ENCODE results near the gene CNBP.

Gene CNBP

DNA sequence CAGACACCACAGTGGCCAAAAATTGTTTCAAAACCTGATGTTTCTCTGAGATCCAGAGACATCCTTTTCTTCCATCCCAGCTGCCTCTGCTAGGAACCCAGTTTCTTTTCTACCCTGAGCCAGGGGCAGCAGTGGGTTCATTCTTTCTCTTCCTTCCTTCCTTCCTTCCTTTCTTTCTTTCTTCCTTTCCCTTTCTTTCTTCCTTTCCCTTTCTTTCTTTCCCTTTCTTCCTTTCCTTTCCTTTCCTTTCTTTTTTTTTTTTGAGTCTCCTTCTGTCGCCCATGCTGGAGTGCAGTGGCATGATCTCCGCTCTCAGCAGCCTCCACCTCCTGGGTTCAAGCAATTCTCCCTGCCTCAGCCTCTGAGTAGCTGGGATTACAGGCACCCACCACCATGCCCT is 35.0 kb upstream of the CNBP start:
- TF ChIP-seq, protein P1, sequence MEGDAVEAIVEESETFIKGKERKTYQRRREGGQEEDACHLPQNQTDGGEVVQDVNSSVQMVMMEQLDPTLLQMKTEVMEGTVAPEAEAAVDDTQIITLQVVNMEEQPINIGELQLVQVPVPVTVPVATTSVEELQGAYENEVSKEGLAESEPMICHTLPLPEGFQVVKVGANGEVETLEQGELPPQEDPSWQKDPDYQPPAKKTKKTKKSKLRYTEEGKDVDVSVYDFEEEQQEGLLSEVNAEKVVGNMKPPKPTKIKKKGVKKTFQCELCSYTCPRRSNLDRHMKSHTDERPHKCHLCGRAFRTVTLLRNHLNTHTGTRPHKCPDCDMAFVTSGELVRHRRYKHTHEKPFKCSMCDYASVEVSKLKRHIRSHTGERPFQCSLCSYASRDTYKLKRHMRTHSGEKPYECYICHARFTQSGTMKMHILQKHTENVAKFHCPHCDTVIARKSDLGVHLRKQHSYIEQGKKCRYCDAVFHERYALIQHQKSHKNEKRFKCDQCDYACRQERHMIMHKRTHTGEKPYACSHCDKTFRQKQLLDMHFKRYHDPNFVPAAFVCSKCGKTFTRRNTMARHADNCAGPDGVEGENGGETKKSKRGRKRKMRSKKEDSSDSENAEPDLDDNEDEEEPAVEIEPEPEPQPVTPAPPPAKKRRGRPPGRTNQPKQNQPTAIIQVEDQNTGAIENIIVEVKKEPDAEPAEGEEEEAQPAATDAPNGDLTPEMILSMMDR (conservative IDR thresholded peaks at IDR 0.05; ENCODE audit: low read depth, low read length) = no peak
- no peak overlapping the region for H3K4me3 ChIP-seq (ENCODE audit: low read length)
- DNase-seq (ENCODE audit: low read depth) = no peak

DNA sequence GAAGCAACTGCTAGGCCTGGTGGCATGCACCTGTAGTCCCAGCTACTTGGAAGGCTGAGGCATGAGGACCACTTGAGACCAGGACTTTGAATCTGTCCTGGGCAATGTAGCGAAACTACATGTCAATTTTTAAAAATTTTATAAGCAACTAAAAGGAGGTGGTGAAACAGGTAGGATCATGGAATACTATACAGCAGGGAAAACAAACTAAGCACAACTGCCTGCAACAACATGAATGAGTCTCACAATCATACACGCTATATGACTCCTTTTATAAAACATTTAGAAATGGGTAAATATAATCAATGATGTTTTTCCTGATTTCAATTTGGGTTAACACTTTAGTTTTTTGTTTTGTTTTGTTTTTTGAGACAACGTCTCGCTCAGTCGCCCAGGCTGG is 29.5 kb upstream of the CNBP start:
- TF ChIP-seq, protein P1 (conservative IDR thresholded peaks at IDR 0.05; ENCODE audit: low read depth, low read length) = no peak
- no peak for DNase-seq (ENCODE audit: low read depth)
- H3K4me3 ChIP-seq (ENCODE audit: low read length) = no peak overlapping the region

DNA sequence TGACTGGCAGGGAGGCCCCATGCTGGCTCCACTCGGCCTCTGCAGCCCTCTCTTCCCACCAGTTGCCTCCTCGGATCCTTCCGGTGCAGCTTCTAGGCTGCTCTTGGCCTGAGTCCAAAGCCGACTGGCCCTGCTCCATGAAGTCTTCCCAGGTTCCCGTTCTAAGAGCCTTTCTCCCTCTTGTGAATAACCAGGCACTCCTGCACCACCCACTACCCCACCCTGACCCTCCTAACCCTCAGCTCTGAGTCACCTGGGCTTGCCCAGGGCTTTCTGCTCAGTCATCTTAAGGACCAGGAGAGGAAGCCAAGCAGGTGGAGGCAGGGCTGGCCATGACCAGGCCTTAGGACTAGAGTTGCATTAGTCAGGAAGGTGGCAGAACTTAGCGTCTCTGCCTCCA is 28.1 kb upstream of the CNBP start:
- no peak overlapping the region for H3K4me3 ChIP-seq (ENCODE audit: low read length)
- DNase-seq (ENCODE audit: low read depth) = peak; percentile 79
- TF ChIP-seq, protein P1 (conservative IDR thresholded peaks at IDR 0.05; ENCODE audit: low read depth, low read length) = no peak

DNA sequence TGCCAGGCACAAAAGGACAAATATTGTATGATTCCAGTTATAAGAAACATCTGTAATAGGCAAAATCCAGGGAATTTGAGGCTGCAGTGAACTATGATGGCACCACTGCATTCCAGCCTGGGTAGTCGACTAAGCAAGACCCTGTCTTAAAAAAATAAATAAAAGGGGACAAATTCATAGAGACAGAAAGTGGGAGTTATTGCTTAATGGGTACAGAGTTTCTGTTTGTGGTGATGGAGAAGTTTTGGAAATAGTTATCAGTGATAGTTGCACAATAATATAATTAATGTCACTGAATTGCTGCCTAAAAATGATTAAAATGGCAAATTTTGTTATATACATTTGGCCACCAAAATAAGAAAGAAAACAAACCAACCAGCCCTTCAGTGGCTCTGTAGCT is 27.6 kb upstream of the CNBP start:
- no peak for DNase-seq (ENCODE audit: low read depth)
- TF ChIP-seq, protein P1 (conservative IDR thresholded peaks at IDR 0.05; ENCODE audit: low read depth, low read length) = no peak
- no peak overlapping the region for H3K4me3 ChIP-seq (ENCODE audit: low read length)

DNA sequence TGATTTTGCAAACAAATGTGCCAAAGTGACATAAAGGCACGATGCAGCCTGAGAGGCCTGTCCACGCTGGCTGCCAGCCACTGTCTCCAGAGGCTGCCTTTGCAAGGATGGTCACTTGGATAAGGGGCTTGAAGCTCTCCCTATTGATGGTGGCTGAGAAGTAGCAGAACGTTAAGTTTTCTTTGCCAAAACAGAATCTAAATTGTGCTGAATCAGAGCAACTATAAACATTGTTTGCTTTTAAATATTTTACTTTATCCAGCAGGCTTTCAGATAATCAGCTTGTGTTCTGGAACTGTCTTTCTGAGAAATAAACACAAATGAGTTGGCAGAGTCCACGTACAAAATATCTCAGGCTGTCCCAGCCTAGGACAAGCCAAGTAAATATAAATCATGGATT is 23.8 kb upstream of the CNBP start:
- DNase-seq (ENCODE audit: low read depth) = no peak
- TF ChIP-seq, protein P1 (conservative IDR thresholded peaks at IDR 0.05; ENCODE audit: low read depth, low read length) = no peak
- H3K4me3 ChIP-seq (ENCODE audit: low read length) = no peak overlapping the region

DNA sequence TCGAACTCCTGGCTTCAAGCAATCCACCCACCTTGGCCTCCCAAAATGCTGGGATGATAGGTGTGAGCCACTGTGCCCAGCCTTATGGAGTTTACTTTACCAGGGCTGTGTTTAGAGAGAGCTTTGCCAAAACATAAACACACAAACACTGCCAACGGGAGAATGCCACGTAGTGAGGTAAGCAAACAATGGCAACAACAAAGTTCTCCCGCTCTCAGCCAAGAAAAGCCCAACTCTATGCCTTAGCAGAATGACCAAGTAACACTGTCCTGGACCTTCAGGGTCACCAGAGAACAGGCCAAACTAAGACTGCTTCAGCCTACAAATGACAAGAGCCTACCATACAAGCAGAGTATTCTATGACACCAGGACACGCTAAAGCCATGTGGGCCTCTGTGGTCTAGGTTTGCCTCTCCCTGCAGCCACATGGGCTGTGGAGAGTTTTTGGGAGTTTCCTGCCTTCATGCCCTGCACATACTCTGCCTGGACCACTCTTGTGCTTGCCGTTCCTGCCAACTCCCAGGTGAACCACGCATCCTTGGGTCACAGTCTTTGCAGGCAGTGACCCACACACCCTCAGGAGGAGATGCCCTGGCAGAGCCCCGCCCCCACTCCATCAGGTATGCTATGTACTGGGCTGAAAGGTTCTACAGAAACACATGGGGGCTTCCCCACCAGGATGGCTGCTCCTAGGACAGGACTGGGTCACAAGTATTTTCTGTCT is 21.6 kb upstream of the CNBP start:
- H3K4me3 ChIP-seq (ENCODE audit: low read length) = no peak overlapping the region
- TF ChIP-seq, protein P1 (conservative IDR thresholded peaks at IDR 0.05; ENCODE audit: low read depth, low read length) = no peak
- DNase-seq (ENCODE audit: low read depth) = no peak

DNA sequence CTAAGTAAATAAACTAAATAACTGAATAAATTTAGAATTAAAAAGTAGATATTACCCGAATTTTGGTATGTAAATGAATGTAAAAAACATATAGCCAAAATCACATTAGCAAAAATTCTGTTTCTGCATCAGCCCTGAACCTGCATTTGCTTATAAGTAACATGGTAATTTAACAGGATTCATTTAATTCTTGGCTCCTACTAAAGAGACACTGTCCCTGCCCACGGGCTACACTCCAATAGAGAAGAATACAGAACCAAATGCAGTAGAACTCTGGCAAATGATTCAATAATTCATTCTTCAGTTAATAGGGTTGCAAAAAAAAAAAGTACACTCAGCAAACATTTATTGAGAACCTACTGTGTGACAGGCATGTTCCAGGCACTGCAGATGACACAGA is 20.8 kb upstream of the CNBP start:
- no peak for DNase-seq (ENCODE audit: low read depth)
- no peak overlapping the region for H3K4me3 ChIP-seq (ENCODE audit: low read length)
- TF ChIP-seq, protein P1 (conservative IDR thresholded peaks at IDR 0.05; ENCODE audit: low read depth, low read length) = no peak

All from retinal pigment epithelial cell (primary cell).